Measurements from ENCODE around the gene NCKAP5. TPM values are rescaled to one million over a fixed set of nuclear protein-coding genes. Genes with fewer than 3 reads are reported as not detected.

Gene NCKAP5
- total and polyA plus RNA-seq, 2 donors (not counting 1 experiment from before 2014, with no cell fraction given): not detected

DNA sequence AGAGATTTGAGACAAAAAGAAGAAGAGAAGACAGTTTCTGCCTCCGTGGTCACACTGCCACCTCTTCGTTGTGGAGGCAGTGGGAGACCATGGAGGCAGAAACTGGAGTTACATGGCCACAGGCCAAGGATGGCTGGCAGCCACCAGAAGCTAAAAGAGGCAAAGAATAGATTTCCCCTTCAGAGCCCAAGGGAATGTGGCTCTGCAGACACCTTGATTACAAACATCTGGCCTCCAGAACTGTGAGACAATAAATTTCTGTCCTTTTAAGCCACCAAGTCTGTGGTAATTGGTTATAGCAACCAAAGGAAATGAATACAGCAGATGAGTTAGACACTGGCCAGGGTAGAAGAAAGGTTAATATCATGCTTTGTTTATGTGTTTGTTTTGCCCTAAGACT, 477.9 kb downstream of the NCKAP5 start:
- Mint-ChIP-seq H3K4me3 (no peak overlapping the region), H3K27ac (no peak overlapping the region), H3K4me1 (no peaks in the 10 kb centered on the region), H3K27me3 (no peaks in the 10 kb centered on the region), H3K9me3 (ENCODE audit: insufficient read depth) (peaks cover 2% of the 10 kb centered on the region)
- Histone ChIP-seq H3K27ac (ENCODE audit: low read length in 2 of 2) (no peak overlapping the region), H3K27me3 (replicated peaks in 1 of 4; ENCODE audit: control extremely low read depth in 1 of 4, control insufficient read depth in 3 of 4, insufficient read depth in 4 of 4, low read length in 3 of 4) (no peaks in the 10 kb centered on the region), H3K9ac (ENCODE audit: low read length) (no peak overlapping the region), H3K4me3 (ENCODE audit: control extremely low read depth in 1 of 5, extremely low read depth in 1 of 5, insufficient read depth in 1 of 5, low read depth in 2 of 5, low read length in 4 of 5) (no peak overlapping the region), H2AFZ (ENCODE audit: insufficient read depth, low read depth, low read length, poor library complexity, severe bottlenecking) (no peak overlapping the region), H3K79me2 (ENCODE audit: control insufficient read depth, insufficient read depth, low read length) (no peaks in the 10 kb centered on the region), H3K4me2 (replicated peaks; ENCODE audit: low read depth, low read length, poor library complexity, severe bottlenecking) (no peak overlapping the region), H3K36me3 (replicated peaks in 1 of 2; ENCODE audit: control extremely low read depth in 1 of 2, control insufficient read depth in 1 of 2, extremely low read depth in 1 of 2, insufficient read depth in 2 of 2, low read length in 1 of 2) (no peaks in the 10 kb centered on the region), H3K9me3 (ENCODE audit: control extremely low read depth in 1 of 3, control insufficient read depth in 2 of 3, insufficient read depth in 1 of 3, low read length in 2 of 3) (no peaks in the 10 kb centered on the region), H3K4me1 (ENCODE audit: control insufficient read depth in 2 of 2, insufficient read depth in 2 of 2, low read length in 2 of 2) (no peaks in the 10 kb centered on the region), H4K20me1 (ENCODE audit: control insufficient read depth, insufficient read depth, low read length, poor library complexity, severe bottlenecking) (no peaks in the 10 kb centered on the region)
- ChIA-PET POLR2A (no interaction called here), CTCF (no interaction called here)
- no peak for DNase-seq
- ATAC-seq (ENCODE audit: low read depth): no peak
- 94% methylated on average over 2 of the region's 2 CpGs for WGBS (ENCODE audit: insufficient coverage)
- TF ChIP-seq EZH2 (IDR thresholded peaks at IDR 0.05; ENCODE audit: borderline replicate concordance, insufficient read depth, low read depth, low read length, poor library complexity, severe bottlenecking): no peak
- TF ChIP-seq, protein P1, sequence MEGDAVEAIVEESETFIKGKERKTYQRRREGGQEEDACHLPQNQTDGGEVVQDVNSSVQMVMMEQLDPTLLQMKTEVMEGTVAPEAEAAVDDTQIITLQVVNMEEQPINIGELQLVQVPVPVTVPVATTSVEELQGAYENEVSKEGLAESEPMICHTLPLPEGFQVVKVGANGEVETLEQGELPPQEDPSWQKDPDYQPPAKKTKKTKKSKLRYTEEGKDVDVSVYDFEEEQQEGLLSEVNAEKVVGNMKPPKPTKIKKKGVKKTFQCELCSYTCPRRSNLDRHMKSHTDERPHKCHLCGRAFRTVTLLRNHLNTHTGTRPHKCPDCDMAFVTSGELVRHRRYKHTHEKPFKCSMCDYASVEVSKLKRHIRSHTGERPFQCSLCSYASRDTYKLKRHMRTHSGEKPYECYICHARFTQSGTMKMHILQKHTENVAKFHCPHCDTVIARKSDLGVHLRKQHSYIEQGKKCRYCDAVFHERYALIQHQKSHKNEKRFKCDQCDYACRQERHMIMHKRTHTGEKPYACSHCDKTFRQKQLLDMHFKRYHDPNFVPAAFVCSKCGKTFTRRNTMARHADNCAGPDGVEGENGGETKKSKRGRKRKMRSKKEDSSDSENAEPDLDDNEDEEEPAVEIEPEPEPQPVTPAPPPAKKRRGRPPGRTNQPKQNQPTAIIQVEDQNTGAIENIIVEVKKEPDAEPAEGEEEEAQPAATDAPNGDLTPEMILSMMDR (IDR thresholded peaks at IDR 0.05): no peak
- intact Hi-C loops (cut with micrococcal nuclease): no loop called here

DNA sequence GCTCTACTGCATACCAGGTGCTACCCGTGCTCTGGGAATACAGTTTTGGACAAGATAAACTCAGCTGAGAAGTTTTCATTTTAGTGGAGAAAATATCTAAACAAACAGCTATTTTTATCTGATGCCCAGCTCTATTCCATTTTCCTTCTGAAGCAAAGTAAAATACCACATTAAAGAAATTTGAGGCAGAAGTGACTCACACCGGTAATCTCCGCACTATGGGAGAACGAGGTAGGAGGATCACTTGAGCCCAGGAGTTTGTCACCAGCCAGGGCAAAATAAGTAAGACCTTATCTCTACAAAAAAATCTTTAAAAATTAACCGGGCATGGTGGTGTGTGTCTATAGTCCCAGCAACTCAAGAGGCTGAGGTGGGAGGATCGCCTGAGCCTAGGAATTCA, 482.1 kb downstream of the NCKAP5 start:
- H4K20me1 ChIP-seq (ENCODE audit: control insufficient read depth, insufficient read depth, low read length, poor library complexity, severe bottlenecking): no peaks in the 10 kb centered on the region
- H3K4me3 Mint-ChIP-seq: no peak overlapping the region
- H3K27me3 Mint-ChIP-seq: no peaks in the 10 kb centered on the region
- no peaks in the 10 kb centered on the region for H3K9me3 Mint-ChIP-seq (ENCODE audit: insufficient read depth)
- DNase-seq (no peak), ATAC-seq (ENCODE audit: low read depth) (no peak)
- no CpG with 5 or more reads among the region's 6 CpGs for WGBS (ENCODE audit: insufficient coverage)
- TF ChIP-seq, protein P1 (IDR thresholded peaks at IDR 0.05): no peak
- TF ChIP-seq EZH2 (IDR thresholded peaks at IDR 0.05; ENCODE audit: borderline replicate concordance, insufficient read depth, low read depth, low read length, poor library complexity, severe bottlenecking): no peak
- no peaks in the 10 kb centered on the region for H3K4me1 ChIP-seq (ENCODE audit: control insufficient read depth in 2 of 2, insufficient read depth in 2 of 2, low read length in 2 of 2)
- intact Hi-C loops (cut with micrococcal nuclease): no loop called here
- no peak overlapping the region for H3K4me2 ChIP-seq (replicated peaks; ENCODE audit: low read depth, low read length, poor library complexity, severe bottlenecking)
- H3K9me3 ChIP-seq (ENCODE audit: control extremely low read depth in 1 of 3, control insufficient read depth in 2 of 3, insufficient read depth in 1 of 3, low read length in 2 of 3): no peaks in the 10 kb centered on the region
- no peak overlapping the region for H3K9ac ChIP-seq (ENCODE audit: low read length)
- H3K27ac Mint-ChIP-seq: no peak overlapping the region
- H3K4me1 Mint-ChIP-seq: no peaks in the 10 kb centered on the region
- H3K79me2 ChIP-seq (ENCODE audit: control insufficient read depth, insufficient read depth, low read length): no peaks in the 10 kb centered on the region
- no peak overlapping the region for H3K27ac ChIP-seq (ENCODE audit: low read length in 2 of 2)
- H3K36me3 ChIP-seq (replicated peaks in 1 of 2; ENCODE audit: control extremely low read depth in 1 of 2, control insufficient read depth in 1 of 2, extremely low read depth in 1 of 2, insufficient read depth in 2 of 2, low read length in 1 of 2): no peaks in the 10 kb centered on the region
- CTCF ChIA-PET: no interaction called here
- no peaks in the 10 kb centered on the region for H3K27me3 ChIP-seq (replicated peaks in 1 of 4; ENCODE audit: control extremely low read depth in 1 of 4, control insufficient read depth in 3 of 4, insufficient read depth in 4 of 4, low read length in 3 of 4)
- POLR2A ChIA-PET: no interaction called here
- H2AFZ ChIP-seq (ENCODE audit: insufficient read depth, low read depth, low read length, poor library complexity, severe bottlenecking): no peak overlapping the region
- no peak overlapping the region for H3K4me3 ChIP-seq (ENCODE audit: control extremely low read depth in 1 of 5, extremely low read depth in 1 of 5, insufficient read depth in 1 of 5, low read depth in 2 of 5, low read length in 4 of 5)
